Vagina (tissue), 2 donors: Measurements from ENCODE around the gene SEPTIN2. TPM values are rescaled to one million over a fixed set of nuclear protein-coding genes. Genes with fewer than 3 reads are reported as not detected.
"Not testable (repeated sequence)": the region's sequence is repeated elsewhere in the genome, so short reads cannot be mapped to it uniquely, and the experiment has no call there.

Source experiments
- DNase-seq, 2 donors: peaks; one replicate each; pipeline ENCODE4 v3.0.0-alpha.2; 2017; ENCODE audit errors: extremely low spot score in 2 of 2
- H3K27ac ChIP-seq: fragments of 200-600 bp; sonication (generic); one replicate; pipeline ENCODE4 v1.5.1; 2019
- H3K27me3 ChIP-seq: fragments of 200-600 bp; sonication (generic); one replicate; pipeline ENCODE4 v1.5.1; 2019
- H3K36me3 ChIP-seq, 2 donors: fragments of 200-600 bp; sonication (generic); one replicate each; pipeline ENCODE4 v1.5.1; 2017 to 2019
- H3K4me1 ChIP-seq: fragments of 200-600 bp; sonication (generic); one replicate; pipeline ENCODE4 v1.5.1; 2019
- H3K4me3 ChIP-seq, 2 donors: fragments of 200-600 bp; sonication (generic); 1 replicate in 1 of 2; 2 replicates in 1 of 2; pipeline ENCODE4 v1.5.1; 2016 to 2019
- H3K9me3 ChIP-seq: fragments of 200-600 bp; sonication (generic); one replicate; pipeline ENCODE4 v1.5.1; 2019
- CTCF ChIP-seq, 3 experiments: fragments of 450-650 bp in 2 of 3; fragments of 200-600 bp in 1 of 3; sonication (generic) in 1 of 3; IDR thresholded peaks; one replicate each; pipeline ENCODE4 v1.5.1; 2017 to 2019; ENCODE audit warnings: antibody characterized with exemption in 3 of 3, mild to moderate bottlenecking in 2 of 3, moderate library complexity in 2 of 3
- POLR2A ChIP-seq, 2 donors: fragments of 450-650 bp; IDR thresholded peaks; one replicate each; pipeline ENCODE4 v1.6.1; 2017; ENCODE audit warnings: antibody characterized with exemption in 2 of 2, mild to moderate bottlenecking in 2 of 2, moderate library complexity in 2 of 2
- POLR2AphosphoS5 ChIP-seq, 2 donors: sonication (generic); formaldehyde crosslinking; IDR thresholded peaks; one replicate each; pipeline ENCODE4 v1.9.0; 2017; ENCODE audit warnings: antibody characterized with exemption in 2 of 2, mild to moderate bottlenecking in 2 of 2, low read depth in 1 of 2; ENCODE audit not compliant: insufficient read depth in 1 of 2
- intact Hi-C: fragments of 100-400 bp; cut with DNase I; formaldehyde crosslinking; loops from one replicate; pipeline ENCODE4 v1.15.1; 2023
- total RNA-seq: library from RNA; depleted of rRNA; stranded (reverse); fragments of >200 nt; gene quantifications from one replicate; pipeline ENCODE4 v1.2.3, GENCODE V29; 2016

SEPTIN2 gene
- total RNA-seq, 1 donor from 2014 or later, result 198 TPM

GRCh38 chr2:241386519-241386918 is 70.8 kb downstream of the SEPTIN2 start:
- TF ChIP-seq POLR2A (IDR thresholded peaks at IDR 0.05) (no peak), CTCF (IDR thresholded peaks at IDR 0.05) (no peak), POLR2AphosphoS5 (IDR thresholded peaks at IDR 0.05; ENCODE audit: insufficient read depth in 1 of 2, low read depth in 1 of 2) (no peak)
- intact Hi-C loops, result no loop called here
- no peak for DNase-seq
- Histone ChIP-seq H3K4me3 (no peak overlapping the region), H3K27me3 (no peaks in the 10 kb centered on the region), H3K36me3 (no peaks in the 10 kb centered on the region), H3K9me3 (no peaks in the 10 kb centered on the region), H3K27ac (no peak overlapping the region), H3K4me1 (peaks cover 12% of the 10 kb centered on the region)

- intact Hi-C loops, result no loop called here
- Histone ChIP-seq H3K27me3 (no peaks in the 10 kb centered on the region), H3K4me3 (no peak overlapping the region), H3K9me3 (no peaks in the 10 kb centered on the region), H3K27ac (no peak overlapping the region), H3K4me1 (peaks cover 10% of the 10 kb centered on the region), H3K36me3 (no peaks in the 10 kb centered on the region)
- no peak for DNase-seq
- TF ChIP-seq POLR2A (IDR thresholded peaks at IDR 0.05), result no peak
- no peak for TF ChIP-seq CTCF (IDR thresholded peaks at IDR 0.05)
- TF ChIP-seq POLR2AphosphoS5 (IDR thresholded peaks at IDR 0.05; ENCODE audit: insufficient read depth in 1 of 2, low read depth in 1 of 2), result no peak
Observed at GRCh38 chr2:241389697-241390096, 74.0 kb downstream of the SEPTIN2 start.

- intact Hi-C loops, result no loop called here
- Histone ChIP-seq H3K4me3 (no peak overlapping the region), H3K4me1 (peaks cover 10% of the 10 kb centered on the region), H3K27ac (no peak overlapping the region), H3K36me3 (peaks cover 0 to 5% of the 10 kb centered on the region in 2 donors), H3K27me3 (no peaks in the 10 kb centered on the region), H3K9me3 (no peaks in the 10 kb centered on the region)
- DNase-seq, result no peak
- no peak for TF ChIP-seq CTCF (IDR thresholded peaks at IDR 0.05)
- TF ChIP-seq POLR2AphosphoS5 (IDR thresholded peaks at IDR 0.05; ENCODE audit: insufficient read depth in 1 of 2, low read depth in 1 of 2), result peak in 1 of 2 donors; percentile 21
Observed at GRCh38 chr2:241390301-241391206, 74.8 kb downstream of the SEPTIN2 start.

- peaks cover 0 to 5% of the 10 kb centered on the region in 2 donors for H3K36me3 ChIP-seq
- intact Hi-C loops, result no loop called here
- no peaks in the 10 kb centered on the region for H3K27me3 ChIP-seq
- no peak overlapping the region for H3K4me3 ChIP-seq
- DNase-seq, result no peak
- no peaks in the 10 kb centered on the region for H3K9me3 ChIP-seq
- no peak overlapping the region for H3K27ac ChIP-seq
- H3K4me1 ChIP-seq, result peaks cover 10% of the 10 kb centered on the region
- TF ChIP-seq POLR2AphosphoS5 (IDR thresholded peaks at IDR 0.05; ENCODE audit: insufficient read depth in 1 of 2, low read depth in 1 of 2) (no peak), POLR2A (IDR thresholded peaks at IDR 0.05) (no peak), CTCF (IDR thresholded peaks at IDR 0.05) (no peak)
Observed at GRCh38 chr2:241391892-241392665, 76.4 kb downstream of the SEPTIN2 start.

GRCh38 chr2:241392753-241393152 is 77.0 kb downstream of the SEPTIN2 start:
- peaks cover 10% of the 10 kb centered on the region for H3K4me1 ChIP-seq
- H3K27ac ChIP-seq, H3K36me3 ChIP-seq, DNase-seq, H3K27me3 ChIP-seq, H3K4me3 ChIP-seq, H3K9me3 ChIP-seq, intact Hi-C loops: not testable (repeated sequence)
